GM18907 (cell line): ENCODE data around the gene GABRA5.
"Not testable (repeated sequence)": the region's sequence is repeated elsewhere in the genome, so short reads cannot be mapped to it uniquely, and the experiment has no call there.

Experiments used
- ATAC-seq: cut with Tn5 transposase; IDR thresholded peaks from one replicate; pipeline ENCODE4 v1.9.1; 2021; ENCODE audit warnings: mild to moderate bottlenecking, moderate library complexity; ENCODE audit not compliant: unreplicated experiment

GABRA5 gene

GRCh38 chr15:26866298-26867199 is at the start of gene GABRA5:
Gene GABRA5, plus strand, starts transcription at chr15:26867062. Its CDS starts 2,187 bp downstream, at chr15:26869249.
- ATAC-seq, result no peak

GRCh38 chr15:26831191-26831590 is 35.7 kb upstream of the GABRA5 start:
- ATAC-seq, result not testable (repeated sequence)

DNA sequence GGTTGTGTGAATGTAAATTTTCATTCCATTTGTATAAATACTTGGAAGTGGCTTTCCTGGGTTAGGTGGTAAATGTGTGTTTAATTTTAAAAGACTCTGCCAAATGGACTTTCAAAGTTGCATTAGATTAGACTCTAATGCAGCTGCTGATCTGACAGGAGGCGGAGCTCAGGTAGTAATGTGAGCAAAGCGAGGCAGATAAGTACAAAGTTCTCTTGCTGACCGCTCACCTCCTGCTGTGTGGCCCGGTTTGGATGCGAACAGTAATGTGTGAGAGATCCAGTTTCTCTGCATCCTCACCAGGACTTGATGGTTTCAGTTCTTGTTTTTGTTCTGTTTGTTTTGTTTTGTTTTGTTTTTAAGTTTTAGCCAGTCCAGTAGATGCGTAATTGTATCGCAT is 34.9 kb upstream of the GABRA5 start:
- no peak for ATAC-seq

- ATAC-seq, result no peak
These were observed 28.0 kb upstream of the GABRA5 start for GRCh38 chr15:26838742-26839460.

GRCh38 chr15:26841514-26841913 is 25.3 kb upstream of the GABRA5 start:
- ATAC-seq, result no peak

DNA sequence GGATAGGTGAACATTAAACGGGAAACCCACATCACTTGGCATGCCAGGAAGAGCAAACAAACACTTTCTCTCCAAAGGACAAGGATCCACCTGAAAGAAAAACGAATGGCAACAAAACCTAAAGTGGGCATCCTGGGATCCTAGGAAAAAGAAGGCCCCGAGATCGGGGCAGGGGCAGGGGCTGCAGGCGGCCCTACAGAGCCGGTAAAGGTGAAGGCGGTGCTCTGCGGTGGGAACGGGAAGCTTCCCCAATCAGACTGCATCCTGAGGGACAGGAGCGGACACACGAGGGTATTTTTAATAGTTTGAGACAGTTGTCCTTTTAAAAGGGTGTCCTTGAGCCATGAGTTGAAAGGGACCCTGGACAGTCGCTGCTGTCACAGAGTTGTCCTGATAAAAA is 24.9 kb upstream of the GABRA5 start:
- no peak for ATAC-seq

- no peak for ATAC-seq
These were observed 24.5 kb upstream of the GABRA5 start for GRCh38 chr15:26842391-26842790.

DNA sequence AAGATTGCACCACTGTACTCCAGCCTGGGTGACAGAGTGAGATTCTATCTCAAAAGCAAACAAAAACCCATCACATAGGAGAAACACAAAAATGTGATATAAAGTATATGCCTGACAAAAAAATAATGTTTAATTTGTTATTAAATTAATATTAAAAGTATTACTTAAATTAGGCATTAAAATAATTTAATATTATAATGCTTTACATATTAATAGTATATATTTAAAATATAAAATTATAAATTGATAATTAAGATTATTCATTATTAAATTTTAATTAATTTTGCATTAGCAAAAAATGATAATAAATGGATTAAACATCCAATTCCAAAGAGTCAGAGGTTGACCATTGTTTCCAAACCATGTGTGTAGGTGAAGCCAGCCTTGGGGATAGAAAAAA is 22.0 kb upstream of the GABRA5 start:
- ATAC-seq, result no peak

DNA sequence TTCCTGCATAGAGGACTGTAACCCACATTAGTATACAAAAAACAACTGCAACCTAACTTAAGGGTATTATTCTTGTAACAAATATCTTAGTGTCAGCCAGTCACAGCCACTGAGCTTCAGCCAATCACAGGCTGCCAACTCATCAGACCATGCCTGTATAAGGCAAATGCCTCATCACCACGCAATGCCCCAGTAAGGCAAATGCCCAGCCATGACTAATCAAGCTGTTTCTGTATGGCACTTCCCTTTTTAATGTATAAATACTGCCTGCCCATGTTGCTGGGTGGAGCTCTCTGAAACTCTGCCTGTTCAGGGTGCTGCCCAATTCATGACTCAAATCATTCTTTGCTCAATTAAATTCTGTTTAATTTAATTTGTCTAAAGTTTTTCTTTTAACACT is 18.4 kb upstream of the GABRA5 start:
- no peak for ATAC-seq

- no peak for ATAC-seq
These were observed 16.7 kb upstream of the GABRA5 start for GRCh38 chr15:26850161-26850560.

DNA sequence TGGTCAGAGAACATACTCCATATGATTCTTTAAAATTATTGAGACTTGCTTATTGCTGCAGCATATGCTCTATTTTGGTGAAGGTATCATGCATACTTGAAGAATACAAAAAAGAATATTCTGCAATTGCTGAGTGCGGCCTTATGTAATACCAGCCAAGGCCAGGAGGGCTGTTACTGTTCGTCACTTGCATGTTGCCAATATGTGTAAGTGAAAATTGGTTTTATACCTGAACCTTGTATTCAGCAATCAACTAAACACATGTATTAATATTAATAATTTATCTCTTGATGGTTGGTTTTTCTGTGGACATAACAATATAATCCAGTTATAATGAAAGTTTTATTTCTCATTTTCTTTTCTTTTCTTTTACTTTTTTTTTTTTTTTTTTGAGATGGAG is 13.9 kb upstream of the GABRA5 start:
- no peak for ATAC-seq

GRCh38 chr15:26854435-26854834 is 12.4 kb upstream of the GABRA5 start:
- no peak for ATAC-seq

DNA sequence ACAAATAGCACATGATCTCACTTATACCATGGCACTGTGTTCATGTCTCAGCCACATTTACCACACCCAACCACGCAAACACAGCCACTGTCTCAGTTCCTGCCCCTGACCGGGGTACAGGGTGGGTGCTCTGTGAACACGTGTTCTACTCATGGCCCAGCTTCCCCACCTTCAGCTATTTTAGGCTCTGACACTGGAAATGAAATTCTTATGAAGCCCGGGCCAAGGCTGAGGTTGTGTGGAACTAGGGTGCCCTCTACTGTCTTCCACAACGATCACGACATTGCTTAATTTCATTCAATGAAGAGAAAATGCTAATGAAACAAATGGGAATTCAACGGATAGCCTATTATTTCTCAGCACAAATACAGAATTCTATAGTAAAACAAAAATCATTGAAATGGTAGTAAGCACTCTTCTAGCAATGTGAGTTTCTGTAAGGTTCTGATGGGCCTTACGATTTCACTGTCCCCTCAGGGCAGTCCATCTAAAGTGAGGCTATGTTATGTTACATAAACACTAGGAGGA is 2.1 kb upstream of the GABRA5 start:
- no peak for ATAC-seq

DNA sequence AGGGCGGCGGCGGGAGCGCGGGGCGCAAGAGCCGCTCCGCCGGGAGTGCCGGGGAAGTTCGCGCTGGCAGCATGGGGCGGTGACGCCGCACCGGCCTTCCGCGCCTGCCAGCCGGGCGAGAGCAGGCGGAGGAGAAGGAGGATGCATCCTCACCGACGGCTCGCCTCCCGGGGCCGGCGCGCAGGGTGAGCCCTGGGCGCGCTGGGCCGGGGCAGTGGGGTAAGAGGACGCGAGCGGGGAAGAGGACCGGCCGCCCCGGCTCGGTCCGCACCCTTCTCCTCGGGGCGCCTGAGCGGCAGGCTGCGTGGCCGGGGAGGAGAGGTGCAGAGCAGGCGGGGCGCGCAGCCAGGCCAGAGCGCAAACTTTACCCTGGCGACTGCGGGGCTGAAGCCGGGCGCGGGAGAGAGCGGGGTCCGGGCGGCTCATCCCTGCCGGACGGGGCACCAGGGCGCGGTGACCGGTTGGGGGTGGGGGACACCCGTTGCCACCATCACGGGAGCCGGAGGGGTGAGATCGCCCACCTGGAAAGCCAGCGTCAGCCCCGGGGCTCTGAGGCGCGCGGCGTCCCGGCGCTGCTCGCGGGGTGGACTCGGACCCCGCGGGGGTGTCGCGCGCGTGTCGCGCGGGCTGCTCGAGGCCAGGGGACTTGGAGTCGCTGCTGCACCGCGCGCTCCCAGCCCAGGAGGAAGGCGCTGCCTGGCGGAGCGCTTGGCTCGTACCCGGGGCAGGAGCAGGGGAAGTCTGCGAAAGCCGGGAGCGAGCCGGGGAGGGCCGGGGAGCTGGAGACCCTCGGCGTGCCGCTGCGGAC is 542 bp downstream of the GABRA5 start:
- no peak for ATAC-seq

- no peak for ATAC-seq
These were observed 1.3 kb downstream of the GABRA5 start for GRCh38 chr15:26868029-26868685.

- ATAC-seq, result no peak
These were observed 2.8 kb downstream of the GABRA5 start for GRCh38 chr15:26869628-26870027.

GRCh38 chr15:26870346-26870745 is 3.5 kb downstream of the GABRA5 start:
- ATAC-seq, result no peak

DNA sequence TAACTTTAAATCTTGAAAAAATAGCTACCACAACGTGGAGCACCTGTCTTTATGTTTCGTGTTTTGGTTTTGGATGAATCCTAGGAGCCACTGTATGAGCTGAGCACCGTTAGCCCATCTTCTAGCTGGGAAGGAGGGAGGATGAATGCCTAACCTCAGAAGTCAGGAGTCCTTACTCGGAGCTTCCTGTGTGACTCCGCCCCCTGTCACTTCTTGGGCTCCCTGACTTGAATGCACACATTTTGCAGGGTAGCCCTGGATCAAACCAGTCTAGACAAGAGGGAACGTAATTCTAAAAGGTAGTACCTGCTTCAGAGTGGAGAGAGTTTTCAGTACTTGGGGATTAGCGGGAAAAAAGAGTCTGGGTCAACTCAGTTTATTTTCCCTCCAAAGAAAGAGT is 5.3 kb downstream of the GABRA5 start:
- ATAC-seq, result no peak

DNA sequence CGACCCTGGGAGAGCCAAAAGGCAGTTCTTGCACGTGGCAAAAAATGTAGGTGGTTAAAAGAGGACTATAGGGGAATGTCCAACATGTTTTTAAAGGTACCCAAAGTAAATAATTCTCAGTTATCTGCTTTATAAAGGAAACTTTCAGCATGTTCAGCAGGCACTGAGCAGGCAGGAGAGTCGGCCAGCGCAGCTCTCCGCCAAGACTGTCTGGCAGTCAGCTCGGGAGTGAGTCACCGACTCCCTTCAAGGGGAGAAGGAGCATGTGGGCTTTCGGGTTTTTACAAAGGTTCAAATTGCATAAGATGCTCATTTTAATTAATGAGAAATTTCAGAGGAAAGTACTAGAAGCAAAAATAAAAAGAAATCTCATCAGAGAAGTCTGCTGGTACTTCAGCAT is 7.0 kb downstream of the GABRA5 start:
- ATAC-seq, result no peak

DNA sequence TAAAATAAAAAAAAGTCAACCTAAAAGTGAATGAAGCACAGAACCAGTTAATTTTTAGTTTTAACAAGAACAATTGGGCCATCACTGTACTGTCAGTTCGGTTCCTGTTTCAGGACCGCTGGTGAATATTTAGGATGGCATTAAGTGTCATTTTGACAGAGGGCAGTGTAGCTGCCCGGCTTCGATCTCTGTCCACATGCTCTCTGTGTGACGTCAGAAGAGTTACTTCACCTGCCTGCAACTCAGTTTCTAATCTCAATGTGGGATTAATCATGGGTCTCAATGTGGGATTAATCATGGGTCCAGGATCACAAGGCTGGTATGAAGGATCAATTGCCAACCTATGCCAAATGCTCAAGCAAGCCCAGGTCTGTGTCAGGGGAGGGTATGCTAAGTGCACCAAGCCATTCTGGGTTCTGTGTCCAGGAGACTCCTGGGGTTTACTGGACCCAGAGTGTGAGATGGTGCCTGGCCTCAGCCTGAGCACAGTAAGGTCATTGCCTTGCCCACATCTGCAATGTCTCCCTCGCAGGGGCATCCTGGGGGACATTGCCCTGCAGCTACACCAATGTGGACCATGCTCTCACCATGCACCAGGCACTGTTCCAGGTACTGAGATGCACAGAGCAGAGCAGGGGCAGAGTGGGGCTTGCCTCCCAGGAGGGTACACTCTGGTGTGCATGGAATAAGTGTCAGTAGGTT is 8.1 kb downstream of the GABRA5 start:
- ATAC-seq, result no peak
